Panc1 (cell line): ENCODE measurements around the gene OR6V1. TPM values are rescaled to one million over a fixed set of nuclear protein-coding genes. Genes with fewer than 3 reads are reported as not detected.
"Not testable (repeated sequence)": the region's sequence is repeated elsewhere in the genome, so short reads cannot be mapped to it uniquely, and the experiment has no call there.

Source experiments
- ATAC-seq: fragments of 200-7000 bp; cut with Tn5 transposase; 2 replicates; pipeline ENCODE4 v1.9.1; 2020; ENCODE audit warnings: mild to moderate bottlenecking, moderate library complexity
- BruUV-seq: library from RNA; stranded (reverse); fragments of 400-500 nt; replicated peaks from 2 replicates; lab custom pipeline; 2021; lab: Mats Ljungman, UMichigan
- CTCF ChIA-PET: fragments of 300-600 bp; sonication (Branson Sonifier 250); formaldehyde crosslinking; loops from one replicate; lab custom pipeline; 2022; ENCODE audit warnings: antibody characterized with exemption; lab: Charles Lee
- POLR2A ChIA-PET: fragments of 300-600 bp; sonication (Branson Sonifier 250); formaldehyde crosslinking; loops from one replicate; lab custom pipeline; 2022; ENCODE audit warnings: antibody characterized with exemption; lab: Charles Lee
- DNase-seq: peaks from one replicate; pipeline ENCODE4 v3.0.0-alpha.2; 2010; ENCODE audit warnings: low read depth, low spot score
- H3K27ac ChIP-seq: 2 replicates; pipeline ENCODE4 v1.5.1; 2011; ENCODE audit warnings: mild to moderate bottlenecking, low read length, inconsistent platforms
- H3K27me3 ChIP-seq: fragments of 200-500 bp; sonication (Bioruptor generic); 2 replicates; pipeline ENCODE4 v1.6.0; 2014; ENCODE audit warnings: low read length, inconsistent platforms; ENCODE audit not compliant: control insufficient read depth, insufficient read depth
- H3K36me3 ChIP-seq: fragments of 200-500 bp; sonication (Bioruptor generic); 2 replicates; pipeline ENCODE4 v1.5.1; 2014; ENCODE audit warnings: inconsistent platforms, mild to moderate bottlenecking, low read length, moderate library complexity; ENCODE audit not compliant: control insufficient read depth, insufficient read depth
- H3K4me1 ChIP-seq: 2 replicates; pipeline ENCODE4 v1.5.1; 2011; ENCODE audit warnings: inconsistent platforms, mild to moderate bottlenecking, low read length, moderate library complexity; ENCODE audit not compliant: control insufficient read depth, insufficient read depth
- H3K4me3 ChIP-seq, 2 experiments: 2 replicates each; pipeline ENCODE4 v1.5.1; 2011 to 2012; ENCODE audit warnings: low read depth in 2 of 2, low read length in 2 of 2, mild to moderate bottlenecking in 2 of 2, inconsistent platforms in 1 of 2, moderate library complexity in 1 of 2
- H3K9me3 ChIP-seq: fragments of 200-500 bp; sonication (Bioruptor generic); 2 replicates; pipeline ENCODE4 v1.5.1; 2014; ENCODE audit warnings: low read depth, mild to moderate bottlenecking, inconsistent platforms, low read length, moderate library complexity; ENCODE audit not compliant: control insufficient read depth, insufficient read depth
- POLR2AphosphoS5 ChIP-seq: IDR thresholded peaks from 2 replicates; pipeline ENCODE4 v1.6.1; 2012; ENCODE audit warnings: mild to moderate bottlenecking, low read depth, low read length, moderate library complexity
- SIN3A ChIP-seq: IDR thresholded peaks from 2 replicates; pipeline ENCODE4 v1.6.1; 2012; ENCODE audit warnings: low read depth, mild to moderate bottlenecking, low read length, moderate library complexity, borderline replicate concordance; ENCODE audit not compliant: insufficient read depth
- TCF7L2 ChIP-seq: IDR thresholded peaks from 2 replicates; pipeline ENCODE4 v1.6.1; 2011; ENCODE audit warnings: mild to moderate bottlenecking, low read depth, low read length, inconsistent platforms
- in situ Hi-C: cut with HindIII; loops from 2 replicates; pipeline ENCODE4 v1.10.0; 2016; ENCODE audit warnings: low sequenced_read_pairs, low pct_unique_long_range_greater_than_20kb
- intact Hi-C: fragments of 100-400 bp; cut with micrococcal nuclease; formaldehyde crosslinking; loops from one replicate; pipeline ENCODE4 v1.10.0; 2022; ENCODE audit not compliant: unreplicated experiment
- total RNA-seq: library from RNA; stranded (reverse); gene quantifications from one replicate; pipeline ENCODE4 v1.2.1, GENCODE V29; 2021; ENCODE audit not compliant: unreplicated experiment
- TF ChIP-seq, protein P1 (sequence below), 2 experiments: IDR thresholded peaks; 2 replicates each; pipeline ENCODE4 v1.6.1; 2011 to 2012; ENCODE audit warnings: low read depth in 2 of 2, control low read depth in 1 of 2, low read length in 1 of 2, mild to moderate bottlenecking in 1 of 2, moderate library complexity in 1 of 2; ENCODE audit not compliant: insufficient read depth in 1 of 2
- TF ChIP-seq, protein P2 (sequence below): fragments of 450-650 bp; IDR thresholded peaks from 2 replicates; pipeline ENCODE4 v1.5.1; 2017; ENCODE audit warnings: mild to moderate bottlenecking

The OR6V1 gene
- total RNA-seq, 1 experiment from 2014 or later: not detected

- no peak for ATAC-seq
- no peak for TF ChIP-seq TCF7L2
- TF ChIP-seq, protein P1, sequence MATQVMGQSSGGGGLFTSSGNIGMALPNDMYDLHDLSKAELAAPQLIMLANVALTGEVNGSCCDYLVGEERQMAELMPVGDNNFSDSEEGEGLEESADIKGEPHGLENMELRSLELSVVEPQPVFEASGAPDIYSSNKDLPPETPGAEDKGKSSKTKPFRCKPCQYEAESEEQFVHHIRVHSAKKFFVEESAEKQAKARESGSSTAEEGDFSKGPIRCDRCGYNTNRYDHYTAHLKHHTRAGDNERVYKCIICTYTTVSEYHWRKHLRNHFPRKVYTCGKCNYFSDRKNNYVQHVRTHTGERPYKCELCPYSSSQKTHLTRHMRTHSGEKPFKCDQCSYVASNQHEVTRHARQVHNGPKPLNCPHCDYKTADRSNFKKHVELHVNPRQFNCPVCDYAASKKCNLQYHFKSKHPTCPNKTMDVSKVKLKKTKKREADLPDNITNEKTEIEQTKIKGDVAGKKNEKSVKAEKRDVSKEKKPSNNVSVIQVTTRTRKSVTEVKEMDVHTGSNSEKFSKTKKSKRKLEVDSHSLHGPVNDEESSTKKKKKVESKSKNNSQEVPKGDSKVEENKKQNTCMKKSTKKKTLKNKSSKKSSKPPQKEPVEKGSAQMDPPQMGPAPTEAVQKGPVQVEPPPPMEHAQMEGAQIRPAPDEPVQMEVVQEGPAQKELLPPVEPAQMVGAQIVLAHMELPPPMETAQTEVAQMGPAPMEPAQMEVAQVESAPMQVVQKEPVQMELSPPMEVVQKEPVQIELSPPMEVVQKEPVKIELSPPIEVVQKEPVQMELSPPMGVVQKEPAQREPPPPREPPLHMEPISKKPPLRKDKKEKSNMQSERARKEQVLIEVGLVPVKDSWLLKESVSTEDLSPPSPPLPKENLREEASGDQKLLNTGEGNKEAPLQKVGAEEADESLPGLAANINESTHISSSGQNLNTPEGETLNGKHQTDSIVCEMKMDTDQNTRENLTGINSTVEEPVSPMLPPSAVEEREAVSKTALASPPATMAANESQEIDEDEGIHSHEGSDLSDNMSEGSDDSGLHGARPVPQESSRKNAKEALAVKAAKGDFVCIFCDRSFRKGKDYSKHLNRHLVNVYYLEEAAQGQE (IDR thresholded peaks at IDR 0.05; ENCODE audit: insufficient read depth in 1 of 2, low read depth in 2 of 2, low read length in 1 of 2): no peak
- no peak for TF ChIP-seq SIN3A
- TF ChIP-seq, protein P2, sequence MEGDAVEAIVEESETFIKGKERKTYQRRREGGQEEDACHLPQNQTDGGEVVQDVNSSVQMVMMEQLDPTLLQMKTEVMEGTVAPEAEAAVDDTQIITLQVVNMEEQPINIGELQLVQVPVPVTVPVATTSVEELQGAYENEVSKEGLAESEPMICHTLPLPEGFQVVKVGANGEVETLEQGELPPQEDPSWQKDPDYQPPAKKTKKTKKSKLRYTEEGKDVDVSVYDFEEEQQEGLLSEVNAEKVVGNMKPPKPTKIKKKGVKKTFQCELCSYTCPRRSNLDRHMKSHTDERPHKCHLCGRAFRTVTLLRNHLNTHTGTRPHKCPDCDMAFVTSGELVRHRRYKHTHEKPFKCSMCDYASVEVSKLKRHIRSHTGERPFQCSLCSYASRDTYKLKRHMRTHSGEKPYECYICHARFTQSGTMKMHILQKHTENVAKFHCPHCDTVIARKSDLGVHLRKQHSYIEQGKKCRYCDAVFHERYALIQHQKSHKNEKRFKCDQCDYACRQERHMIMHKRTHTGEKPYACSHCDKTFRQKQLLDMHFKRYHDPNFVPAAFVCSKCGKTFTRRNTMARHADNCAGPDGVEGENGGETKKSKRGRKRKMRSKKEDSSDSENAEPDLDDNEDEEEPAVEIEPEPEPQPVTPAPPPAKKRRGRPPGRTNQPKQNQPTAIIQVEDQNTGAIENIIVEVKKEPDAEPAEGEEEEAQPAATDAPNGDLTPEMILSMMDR: no peak
- no peak for TF ChIP-seq POLR2AphosphoS5
- ChIA-PET POLR2A (no interaction called here), CTCF (no interaction called here)
- no TSS peak for BruUV-seq
- intact Hi-C loops (no loop called here), in situ Hi-C loops (no loop called here)
- Histone ChIP-seq H3K4me3 (no peak overlapping the region), H3K27ac (no peak overlapping the region), H3K36me3 (no peaks in the 10 kb centered on the region), H3K4me1 (no peaks in the 10 kb centered on the region), H3K27me3 (no peaks in the 10 kb centered on the region), H3K9me3 (no peaks in the 10 kb centered on the region)
- DNase-seq: no peak
Measured at GRCh38 chr7:143074141-143074540, 22.0 kb downstream of the OR6V1 start.

DNA sequence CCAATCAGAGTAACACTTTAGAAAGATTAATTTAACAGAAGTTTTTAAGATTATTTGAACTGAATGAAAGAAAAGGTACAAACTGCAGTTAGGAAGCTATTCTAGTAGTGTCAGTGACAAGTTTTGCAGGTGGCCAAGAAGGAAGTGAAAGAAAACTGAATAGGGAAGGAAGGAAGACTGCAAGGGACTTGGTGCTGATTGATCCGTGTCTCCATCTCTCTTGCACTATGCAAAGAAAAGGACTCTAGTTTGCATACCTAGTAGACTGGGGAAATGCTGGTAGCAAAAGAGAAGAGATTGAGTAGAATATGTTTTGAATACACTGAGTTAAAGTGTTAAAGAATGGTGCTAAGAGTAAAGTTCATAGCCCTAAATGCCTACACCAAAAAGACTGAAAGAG, 33.0 kb downstream of the OR6V1 start:
- H3K27ac ChIP-seq: no peak overlapping the region
- ChIA-PET POLR2A (no interaction called here), CTCF (no interaction called here)
- in situ Hi-C loops (no loop called here), intact Hi-C loops (no loop called here)
- H3K36me3 ChIP-seq: no peaks in the 10 kb centered on the region
- H3K27me3 ChIP-seq: no peaks in the 10 kb centered on the region
- H3K9me3 ChIP-seq: no peaks in the 10 kb centered on the region
- DNase-seq (no peak), ATAC-seq (no peak)
- BruUV-seq: no TSS peak
- H3K4me1 ChIP-seq: no peaks in the 10 kb centered on the region
- H3K4me3 ChIP-seq: no peak overlapping the region
- TF ChIP-seq POLR2AphosphoS5 (no peak), SIN3A (no peak), TCF7L2 (no peak)
- TF ChIP-seq, protein P1 (IDR thresholded peaks at IDR 0.05; ENCODE audit: insufficient read depth in 1 of 2, low read depth in 2 of 2, low read length in 1 of 2): no peak
- TF ChIP-seq, protein P2: no peak

DNA sequence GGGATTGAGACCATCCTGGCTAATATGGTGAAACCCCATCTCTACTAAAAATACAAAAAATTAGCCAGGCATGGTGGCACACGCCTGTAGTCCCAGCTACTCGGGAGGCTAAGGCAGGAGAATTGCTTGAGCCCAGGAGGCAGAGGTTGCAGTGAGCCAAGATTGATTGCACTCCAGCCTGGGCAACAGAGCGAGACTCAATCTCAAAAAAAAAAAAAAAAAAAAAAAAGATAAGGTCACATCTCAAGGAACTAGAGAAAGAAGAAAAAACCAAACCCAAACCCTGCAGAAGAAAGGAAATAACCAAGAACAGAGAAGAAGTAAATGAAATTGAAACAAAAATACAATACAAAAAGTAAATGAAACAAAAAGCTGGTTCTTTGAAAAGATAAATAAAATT, 33.5 kb downstream of the OR6V1 start:
- ATAC-seq, POLR2A ChIA-PET, BruUV-seq, H3K4me1 ChIP-seq, H3K27me3 ChIP-seq, DNase-seq, CTCF ChIA-PET, H3K9me3 ChIP-seq, H3K4me3 ChIP-seq, in situ Hi-C loops, intact Hi-C loops, H3K36me3 ChIP-seq, H3K27ac ChIP-seq: not testable (repeated sequence)
